ENCODE data around the gene FTCD. TPM values are rescaled to one million over a fixed set of nuclear protein-coding genes. Genes with fewer than 3 reads are reported as not detected.
A peak's percentile ranks its signal among the peaks of the same experiment; 100 is the strongest.

Gene FTCD
- total RNA-seq, 1 donor from 2014 or later, result 8.8 TPM

- Mint-ChIP-seq H3K27ac (no peak overlapping the region), H3K4me1 (peaks cover 18% of the 10 kb centered on the region), H3K27me3 (ENCODE audit: low read depth) (no peaks in the 10 kb centered on the region), H3K36me3 (no peaks in the 10 kb centered on the region), H3K9me3 (no peaks in the 10 kb centered on the region), H3K4me3 (no peak overlapping the region)
- DNase-seq (ENCODE audit: low spot score in 2 of 2, unreplicated experiment in 2 of 2), result no peak
- TF ChIP-seq CTCF (IDR thresholded peaks at IDR 0.05; ENCODE audit: unreplicated experiment), result no peak
Measured at GRCh38 chr21:46131838-46132651, 23.3 kb downstream of the FTCD start.

GRCh38 chr21:46131588-46131837 is 23.9 kb downstream of the FTCD start:
- no peak for DNase-seq (ENCODE audit: low spot score in 2 of 2, unreplicated experiment in 2 of 2)

GRCh38 chr21:46130831-46131587 is 24.4 kb downstream of the FTCD start:
- no peak for TF ChIP-seq CTCF (IDR thresholded peaks at IDR 0.05; ENCODE audit: unreplicated experiment)
- H3K4me3 Mint-ChIP-seq, result no peak overlapping the region
- DNase-seq (ENCODE audit: low spot score in 2 of 2, unreplicated experiment in 2 of 2), result no peak
- H3K27me3 Mint-ChIP-seq (ENCODE audit: low read depth), result no peaks in the 10 kb centered on the region
- no peaks in the 10 kb centered on the region for H3K9me3 Mint-ChIP-seq
- H3K4me1 Mint-ChIP-seq, result peaks cover 17% of the 10 kb centered on the region
- peaks cover 3% of the 10 kb centered on the region for H3K36me3 Mint-ChIP-seq
- H3K27ac Mint-ChIP-seq, result peak overlapping the region; percentile 61

More at GRCh38 chr21:46131588-46131837, 23.9 kb downstream of the FTCD start:
- H3K36me3 Mint-ChIP-seq, result no peaks in the 10 kb centered on the region
- no peaks in the 10 kb centered on the region for H3K9me3 Mint-ChIP-seq
- H3K27me3 Mint-ChIP-seq (ENCODE audit: low read depth), result no peaks in the 10 kb centered on the region
- peaks cover 18% of the 10 kb centered on the region for H3K4me1 Mint-ChIP-seq
- no peak for TF ChIP-seq CTCF (IDR thresholded peaks at IDR 0.05; ENCODE audit: unreplicated experiment)
- H3K27ac Mint-ChIP-seq, result no peak overlapping the region
- no peak overlapping the region for H3K4me3 Mint-ChIP-seq

- H3K27me3 Mint-ChIP-seq (ENCODE audit: low read depth), result no peaks in the 10 kb centered on the region
- H3K36me3 Mint-ChIP-seq, result peaks cover 3% of the 10 kb centered on the region
- H3K4me3 Mint-ChIP-seq, result no peak overlapping the region
- no peaks in the 10 kb centered on the region for H3K9me3 Mint-ChIP-seq
- H3K4me1 Mint-ChIP-seq, result peaks cover 14% of the 10 kb centered on the region
- DNase-seq (ENCODE audit: low spot score in 2 of 2, unreplicated experiment in 2 of 2), result no peak
- H3K27ac Mint-ChIP-seq, result peak overlapping the region; percentile 61
- no peak for TF ChIP-seq CTCF (IDR thresholded peaks at IDR 0.05; ENCODE audit: unreplicated experiment)
Measured at GRCh38 chr21:46129846-46130651, 25.3 kb downstream of the FTCD start.

- H3K27me3 Mint-ChIP-seq (ENCODE audit: low read depth), result no peaks in the 10 kb centered on the region
- no peak for DNase-seq (ENCODE audit: low spot score in 2 of 2, unreplicated experiment in 2 of 2)
- peak overlapping the region; percentile 88 for H3K27ac Mint-ChIP-seq
- no peaks in the 10 kb centered on the region for H3K9me3 Mint-ChIP-seq
- peaks cover 3% of the 10 kb centered on the region for H3K36me3 Mint-ChIP-seq
- H3K4me3 Mint-ChIP-seq, result no peak overlapping the region
- H3K4me1 Mint-ChIP-seq, result peaks cover 14% of the 10 kb centered on the region
- TF ChIP-seq CTCF (IDR thresholded peaks at IDR 0.05; ENCODE audit: unreplicated experiment), result no peak
Measured at GRCh38 chr21:46128933-46129571, 26.3 kb downstream of the FTCD start.
